GM12878 (cell line): ENCODE data around the gene DSE. TPM values are rescaled to one million over a fixed set of nuclear protein-coding genes. Genes with fewer than 3 reads are reported as not detected.

Experiments used
- ATAC-seq: fragments of 200-7000 bp; cut with Tn5 transposase; 3 replicates; pipeline ENCODE4 v1.9.1; 2020; ENCODE audit warnings: mild to moderate bottlenecking, moderate library complexity
- BruUV-seq: library from RNA; stranded (reverse); fragments of 400-500 nt; replicated peaks from 2 replicates; lab custom pipeline; 2021; lab: Mats Ljungman, UMichigan
- CTCF ChIA-PET: fragments of 300-600 bp; sonication (Branson Sonifier 250); formaldehyde crosslinking; extraction: SDS; loops from one replicate; lab custom pipeline; 2021; ENCODE audit warnings: inconsistent platforms; lab: Yijun Ruan, JAX
- POLR2A ChIA-PET: fragments of 350-600 bp; formaldehyde crosslinking; extraction: SDS; loops from one replicate; lab custom pipeline; 2021; ENCODE audit warnings: inconsistent platforms; lab: Charles Lee
- RAD21 ChIA-PET: fragments of 300-600 bp; sonication (Branson Sonifier 250); formaldehyde crosslinking; loops from one replicate; lab custom pipeline; 2023; ENCODE audit warnings: antibody characterized with exemption; ENCODE audit not compliant: unreplicated experiment; lab: Charles Lee
- SMC1A ChIA-PET: fragments of 300-600 bp; sonication (Branson Sonifier 250); formaldehyde crosslinking; loops from one replicate; lab custom pipeline; 2023; ENCODE audit not compliant: unreplicated experiment, uncharacterized antibody; lab: Charles Lee
- DNase-seq: peaks from one replicate; pipeline ENCODE4 v3.0.0-alpha.2; 2011; ENCODE audit warnings: low read depth, low spot score
- FAIRE-seq: peaks from 3 replicates; lab custom pipeline; 2011; peaks lifted over from hg19 to GRCh38; lab: Jason Lieb, UNC
- H2AFZ ChIP-seq: 2 replicates; pipeline ENCODE4 v1.6.0; 2011; ENCODE audit warnings: low read depth, low read length, control low read depth; ENCODE audit not compliant: control insufficient read depth
- H3K27ac ChIP-seq: 2 replicates; pipeline ENCODE4 v1.5.1; 2011; ENCODE audit warnings: control low read depth; ENCODE audit not compliant: control insufficient read depth, insufficient read depth
- H3K27me3 ChIP-seq, 2 experiments: replicated peaks in 1 of 2; 2 replicates each; pipeline versions ENCODE4 v1.6.0 to v1.6.1; 2011; ENCODE audit warnings: low read length in 1 of 2; ENCODE audit not compliant: control insufficient read depth in 2 of 2, insufficient read depth in 2 of 2
- H3K36me3 ChIP-seq, 2 experiments: 2 replicates each; pipeline ENCODE4 v1.5.1; 2011; ENCODE audit warnings: low read length in 1 of 2; ENCODE audit not compliant: control insufficient read depth in 2 of 2, insufficient read depth in 2 of 2
- H3K4me1 ChIP-seq: 2 replicates; pipeline ENCODE4 v1.6.1; 2011; ENCODE audit warnings: mild to moderate bottlenecking, low read length, moderate library complexity, mixed read lengths; ENCODE audit not compliant: control insufficient read depth, insufficient read depth
- H3K4me2 ChIP-seq: 2 replicates; pipeline ENCODE4 v1.6.0; 2011; ENCODE audit warnings: control low read depth; ENCODE audit not compliant: control insufficient read depth, insufficient read depth
- H3K4me3 ChIP-seq: fragments of 200-600 bp; sonication (generic); 2 replicates; pipeline ENCODE4 v1.5.1; 2016
- H3K79me2 ChIP-seq: 2 replicates; pipeline ENCODE4 v1.6.0; 2011; ENCODE audit warnings: low read length; ENCODE audit not compliant: control insufficient read depth, insufficient read depth
- H3K9ac ChIP-seq: 2 replicates; pipeline ENCODE4 v1.8.0; 2011; ENCODE audit warnings: low read length, control low read depth, mixed read lengths; ENCODE audit not compliant: control insufficient read depth, insufficient read depth
- H3K9me3 ChIP-seq: replicated peaks from 3 replicates; pipeline ENCODE4 v1.5.1; 2011; ENCODE audit warnings: mild to moderate bottlenecking, low read length; ENCODE audit not compliant: control insufficient read depth, insufficient read depth
- H4K20me1 ChIP-seq: 2 replicates; pipeline ENCODE4 v1.6.0; 2011; ENCODE audit not compliant: control insufficient read depth, insufficient read depth
- ATF2 ChIP-seq: IDR thresholded peaks from 2 replicates; pipeline ENCODE4 v1.6.1; 2012; ENCODE audit warnings: low read length, inconsistent platforms
- CBX5 ChIP-seq: sonication (generic); IDR thresholded peaks from 2 replicates; pipeline ENCODE4 v1.6.1; 2016; ENCODE audit warnings: low read depth, moderate library complexity, mild to moderate bottlenecking, inconsistent platforms
- CREB1 ChIP-seq: IDR thresholded peaks from 2 replicates; pipeline ENCODE4 v1.6.1; 2012; ENCODE audit warnings: low read depth, mild to moderate bottlenecking, inconsistent platforms
- CREM ChIP-seq: IDR thresholded peaks from 2 replicates; pipeline ENCODE4 v1.6.1; 2014; ENCODE audit warnings: antibody characterized with exemption, low read depth
- HDAC2 ChIP-seq: fragments of 200-600 bp; sonication (generic); IDR thresholded peaks from 2 replicates; pipeline ENCODE4 v1.6.1; 2017
- HDGF ChIP-seq: fragments of 450-650 bp; IDR thresholded peaks from 2 replicates; pipeline ENCODE4 v1.6.1; 2016; ENCODE audit warnings: antibody characterized with exemption
- MXI1 ChIP-seq: fragments of 150-350 bp; IDR thresholded peaks from 2 replicates; pipeline ENCODE4 v1.6.1; 2011; ENCODE audit warnings: low read depth, mild to moderate bottlenecking, inconsistent platforms, low read length, improper control_type of control experiment
- NFIC ChIP-seq: IDR thresholded peaks from 2 replicates; pipeline ENCODE4 v1.6.1; 2012; ENCODE audit warnings: low read depth, mild to moderate bottlenecking, inconsistent platforms, low read length, moderate library complexity
- NR2C2 ChIP-seq: IDR thresholded peaks from 2 replicates; pipeline ENCODE4 v1.6.1; 2011; ENCODE audit warnings: borderline replicate concordance, low read depth; ENCODE audit not compliant: control insufficient read depth, insufficient read length
- POLR2AphosphoS5 ChIP-seq: IDR thresholded peaks from 2 replicates; pipeline ENCODE4 v1.6.1; 2011; ENCODE audit warnings: mild to moderate bottlenecking, low read length, inconsistent platforms
- TCF12 ChIP-seq: IDR thresholded peaks from 2 replicates; pipeline ENCODE4 v1.6.1; 2011; ENCODE audit warnings: low read depth, mild to moderate bottlenecking, low read length
- YY1 ChIP-seq: IDR thresholded peaks from 2 replicates; pipeline ENCODE4 v1.6.1; 2011; ENCODE audit warnings: low read depth, mild to moderate bottlenecking, low read length
- ZNF274 ChIP-seq: IDR thresholded peaks from one replicate; pipeline ENCODE4 v1.8.0; 2011; ENCODE audit not compliant: insufficient read length, insufficient read depth
- ZNF384 ChIP-seq: IDR thresholded peaks from 2 replicates; pipeline ENCODE4 v1.6.1; 2012; ENCODE audit warnings: low read depth, mild to moderate bottlenecking, low read length, improper control_type of control experiment, borderline replicate concordance
- WGBS: methylation state at CpG from one replicate; pipeline ENCODE4 v1.1.6; 2016; ENCODE audit warnings: low lambda C conversion rate; ENCODE audit not compliant: insufficient replicate concordance, insufficient coverage; ENCODE audit errors: missing lambda C conversion rate; 5-methylcytosine and 5-hydroxymethylcytosine counted together
- in situ Hi-C: fragments of 300-500 bp; cut with MboI; formaldehyde crosslinking; loops from 9 replicates; pipeline ENCODE4 v1.14.3; 2018; ENCODE audit warnings: mixed read lengths
- intact Hi-C: fragments of 100-400 bp; cut with micrococcal nuclease; formaldehyde crosslinking; loops from one replicate; pipeline ENCODE4 v1.14.2; 2022; ENCODE audit not compliant: unreplicated experiment
- polyA plus RNA-seq, 11 experiments: library from polyadenylated mRNA; depleted of rRNA in 4 of 11; unstranded in 6 of 11; stranded (reverse) in 5 of 11; fragments of >200 nt; fragmentation: Nextera tagmentation in 4 of 11; fragmentation: Illumina TruSeq in 1 of 11; extraction: Ambion mirVana in 4 of 11; extraction: Trizol in 1 of 11; gene quantifications; 1 replicate in 1 of 11; 2 replicates in 10 of 11; pipeline versions ENCODE4 v1.2.1 to v1.2.3, GENCODE V29; 2011 to 2016; ENCODE audit warnings: inconsistent platforms in 2 of 11, missing spikeins in 2 of 11, low read depth in 1 of 11
- total RNA-seq, 4 experiments: library from RNA; depleted of rRNA in 3 of 4; stranded (reverse); fragments of >200 nt in 3 of 4; fragmentation: Illumina TruSeq in 1 of 4; extraction: Trizol in 1 of 4; gene quantifications; 2 replicates each; pipeline versions ENCODE4 v1.2.1 to v1.2.3, GENCODE V29; 2013 to 2021

DSE gene
- total and polyA plus RNA-seq, 10 of the 15 experiments (the other 5 are each of a cell fraction or from before 2014, with no cell fraction given): 12.6 to 76.4 (median 43.0) TPM

GRCh38 chr6:116417661-116418060, 46.9 kb downstream of the DSE start:
- Histone ChIP-seq H3K9me3 (peaks cover 2% of the 10 kb centered on the region), H3K27me3 (no peaks in the 10 kb centered on the region), H3K36me3 (peaks cover 0 to 17% of the 10 kb centered on the region in 2 experiments; a peak in 2 of 4 replicates)
- CTCF ChIA-PET: interaction anchor here (1.2 to 1.9 kb wide), 3 partner anchors 10 to 117 kb away, joined by 3 to 6 read pairs (median 5); no protein-coding TSS in a partner anchor
- DNase-seq: no peak
- ATAC-seq: no peak
- RAD21 ChIA-PET: no interaction called here
- TF ChIP-seq POLR2AphosphoS5 (no peak), YY1 (no peak), CREM (no peak), ZNF274 (no peak), TCF12 (no peak)
- TF ChIP-seq, all 136 proteins: peak for 0
- Histone ChIP-seq H3K9ac (no peak overlapping the region), H3K4me2 (no peak overlapping the region), H2AFZ (no peak overlapping the region), H3K27ac (no peak overlapping the region), H3K4me3 (no peak overlapping the region), H4K20me1 (no peaks in the 10 kb centered on the region), H3K79me2 (peaks cover 73% of the 10 kb centered on the region), H3K4me1 (no peaks in the 10 kb centered on the region; the same call in 1 of the 2 replicates)
- 90% methylated on average over 3 of the region's 3 CpGs for WGBS
- POLR2A ChIA-PET: no interaction called here
- in situ Hi-C loops (no loop called here), intact Hi-C loops (no loop called here)
- BruUV-seq: no TSS peak
- SMC1A ChIA-PET: interaction anchor here (1.1 to 1.8 kb wide), 2 partner anchors 10 to 16 kb away, joined by 4 read pairs; no protein-coding TSS in a partner anchor
- no peak for FAIRE-seq

- H4K20me1 ChIP-seq: no peaks in the 10 kb centered on the region
- no peaks in the 10 kb centered on the region; the same call in 1 of the 2 replicates for H3K4me1 ChIP-seq
- BruUV-seq: no TSS peak
- no peak overlapping the region for H3K4me3 ChIP-seq
- TF ChIP-seq ATF2: no peak
- no peak for TF ChIP-seq MXI1
- no peak for TF ChIP-seq CBX5
- no peak for TF ChIP-seq HDAC2
- no peak for TF ChIP-seq ZNF384
- TF ChIP-seq NFIC: no peak
- TF ChIP-seq CREB1: no peak
- TF ChIP-seq NR2C2: no peak
- TF ChIP-seq HDGF: no peak
- TF ChIP-seq, all 136 proteins: peak for 0
- ChIA-PET POLR2A (no interaction called here), SMC1A (interaction anchor here (0.7 to 1.8 kb wide), 5 partner anchors 8 to 132 kb away, joined by 3 to 4 read pairs (median 3); no protein-coding TSS in a partner anchor), CTCF (interaction anchor here (0.8 to 3.3 kb wide), 2 partner anchors 35 to 131 kb away, joined by 3 to 12 read pairs; no protein-coding TSS in a partner anchor), RAD21 (no interaction called here)
- Histone ChIP-seq H3K27ac (no peak overlapping the region; the same call in 1 of the 2 replicates), H3K9ac (no peak overlapping the region), H3K79me2 (peaks cover 68% of the 10 kb centered on the region), H2AFZ (no peak overlapping the region), H3K9me3 (peaks cover 2% of the 10 kb centered on the region), H3K27me3 (no peaks in the 10 kb centered on the region), H3K36me3 (peaks cover 0 to 21% of the 10 kb centered on the region in 2 experiments; a peak in 2 of 4 replicates), H3K4me2 (no peak overlapping the region)
- no peak for FAIRE-seq
- intact Hi-C loops: no loop called here
- no peak for ATAC-seq
- WGBS: 81% methylated on average over 2 of the region's 2 CpGs
- DNase-seq: no peak
- in situ Hi-C loops: no loop called here
Measured at GRCh38 chr6:116419069-116419786, 48.5 kb downstream of the DSE start.
